T-cell (primary cell): Measurements from ENCODE around the gene TOB1. TPM values are rescaled to one million over a fixed set of nuclear protein-coding genes. Genes with fewer than 3 reads are reported as not detected.
A peak's percentile ranks its signal among the peaks of the same experiment; 100 is the strongest.

Experiments
- ATAC-seq, 4 experiments: fragments of 200-7000 bp in 3 of 4; fragments of 150-1000 bp in 1 of 4; cut with Tn5 transposase; replicated peaks in 1 of 4; 1 replicate in 3 of 4; 2 replicates in 1 of 4; pipeline ENCODE4 v1.10.0; 2021; ENCODE audit warnings: moderate library complexity in 3 of 4, mild to moderate bottlenecking in 2 of 4, moderate number of reproducible peaks in 1 of 4
- CTCF ChIA-PET, 2 donors: fragments of 300-600 bp; sonication (Branson Sonifier 250); formaldehyde crosslinking; loops; one replicate each; lab custom pipeline; 2022; ENCODE audit warnings: antibody characterized with exemption in 2 of 2; lab: Charles Lee
- POLR2A ChIA-PET, 2 donors: fragments of 300-600 bp; sonication (Branson Sonifier 250); formaldehyde crosslinking; loops; one replicate each; lab custom pipeline; 2022; ENCODE audit warnings: antibody characterized with exemption in 2 of 2; lab: Charles Lee
- DNase-seq, 35 experiments: peaks; one replicate each; pipeline versions ENCODE4 v3.0.0 to v3.0.0-alpha.2; 2013 to 2023
- H3K27ac ChIP-seq: one replicate; pipeline ENCODE4 v1.5.1; 2013; ENCODE audit warnings: low read length
- H3K27me3 ChIP-seq, 2 experiments: replicated peaks in 1 of 2; 1 replicate in 1 of 2; 2 replicates in 1 of 2; pipeline versions ENCODE4 v1.6.1 to v1.7.0; 2013; ENCODE audit warnings: low read length in 1 of 2, mixed read lengths in 1 of 2; ENCODE audit not compliant: control insufficient read depth in 2 of 2, insufficient read depth in 2 of 2; ENCODE audit errors: extremely low read depth in 1 of 2
- H3K36me3 ChIP-seq, 2 donors: 1 replicate in 1 of 2; 2 replicates in 1 of 2; pipeline versions ENCODE4 v1.6.1 to v1.7.0; 2013; ENCODE audit warnings: low read length in 1 of 2; ENCODE audit not compliant: control insufficient read depth in 2 of 2, insufficient read depth in 1 of 2; ENCODE audit errors: extremely low read depth in 1 of 2
- H3K4me1 ChIP-seq, 2 experiments: 1 replicate in 1 of 2; 2 replicates in 1 of 2; pipeline versions ENCODE4 v1.6.1 to v1.7.0; 2013; ENCODE audit warnings: low read length in 2 of 2, mixed read lengths in 1 of 2; ENCODE audit not compliant: insufficient read depth in 2 of 2, control insufficient read depth in 1 of 2; ENCODE audit errors: extremely low read depth in 1 of 2
- H3K4me3 ChIP-seq, 2 donors: 1 replicate in 1 of 2; 2 replicates in 1 of 2; pipeline versions ENCODE4 v1.5.1 to v1.7.0; 2013; ENCODE audit warnings: mild to moderate bottlenecking in 2 of 2, low read length in 1 of 2, moderate library complexity in 1 of 2; ENCODE audit not compliant: control insufficient read depth in 1 of 2; ENCODE audit errors: extremely low read depth in 1 of 2
- H3K9me3 ChIP-seq: 2 replicates; pipeline ENCODE4 v1.7.0; 2013
- H3K27ac Mint-ChIP-seq, 2 donors: one replicate each; pipeline ENCODE4 v1.8.0; 2020 to 2021; ENCODE audit warnings: mild to moderate bottlenecking in 2 of 2, mixed read lengths in 2 of 2
- H3K27me3 Mint-ChIP-seq, 2 donors: one replicate each; pipeline ENCODE4 v1.8.0; 2021 to 2022; ENCODE audit warnings: mixed read lengths in 2 of 2
- H3K36me3 Mint-ChIP-seq: one replicate; pipeline ENCODE4 v1.8.0; 2021; ENCODE audit warnings: mixed read lengths
- H3K4me1 Mint-ChIP-seq, 3 donors: one replicate each; pipeline ENCODE4 v1.8.0; 2020 to 2022; ENCODE audit warnings: mixed read lengths in 3 of 3, mild to moderate bottlenecking in 1 of 3
- H3K4me3 Mint-ChIP-seq, 3 donors: one replicate each; pipeline ENCODE4 v1.8.0; 2020 to 2022; ENCODE audit warnings: mild to moderate bottlenecking in 3 of 3, mixed read lengths in 3 of 3, moderate library complexity in 3 of 3
- H3K9me3 Mint-ChIP-seq, 3 donors: one replicate each; pipeline ENCODE4 v1.8.0; 2020 to 2022; ENCODE audit warnings: mixed read lengths in 3 of 3
- WGBS: methylation state at CpG from one replicate; pipeline ENCODE4 v1.1.5; 2013; ENCODE audit warnings: missing lambda C conversion rate; ENCODE audit not compliant: insufficient coverage; 5-methylcytosine and 5-hydroxymethylcytosine counted together
- total RNA-seq, 35 experiments: library from RNA in 6 of 35; stranded (reverse) in 6 of 35; fragments of 120-200 nt in 1 of 35; gene quantifications; one replicate each; pipeline versions ENCODE4 v1.2.1 to v1.2.4 and lab custom pipeline; 2013 to 2026

TOB1 gene
- total RNA-seq, 5 donors from 2014 or later (not counting 1 experiment from before 2014, with no cell fraction given): 75.4 to 310 (median 92.6) TPM

- Mint-ChIP-seq H3K9me3 (no peaks in the 10 kb centered on the region), H3K27me3 (peaks cover 9 to 17% of the 10 kb centered on the region in 2 donors), H3K4me1 (peaks cover 0 to 6% (median 2%) of the 10 kb centered on the region in 3 donors), H3K27ac (no peak overlapping the region), H3K4me3 (peak overlapping the region in 1 of 3 donors; percentile 6), H3K36me3 (no peaks in the 10 kb centered on the region)
- WGBS: 24% methylated on average over 15 of the region's 27 CpGs
- peak; percentile 61 to 85 (median 72) for ATAC-seq
- ChIA-PET POLR2A (interaction anchor here in 1 of 2 donors (0.5 kb wide), 1 partner anchor 412 kb away, joined by 3 read pairs; no protein-coding TSS in a partner anchor), CTCF (interaction anchor here (1.1 to 1.8 kb wide), 2 partner anchors 139 to 140 kb away, joined by 3 to 4 read pairs; no protein-coding TSS in a partner anchor)
- Histone ChIP-seq H3K4me3 (peak overlapping the region; percentile 17 to 26), H3K9me3 (no peaks in the 10 kb centered on the region), H3K27me3 (peaks cover 0 to 23% of the 10 kb centered on the region in 2 experiments), H3K27ac (no peak overlapping the region), H3K36me3 (no peaks in the 10 kb centered on the region), H3K4me1 (peaks cover 0 to 6% of the 10 kb centered on the region in 2 experiments)
- peak in 31 of 35 experiments; percentile 9 to 74 (median 46) for DNase-seq
Observed at GRCh38 chr17:50816771-50817751, 49.1 kb downstream of the TOB1 start.

DNA sequence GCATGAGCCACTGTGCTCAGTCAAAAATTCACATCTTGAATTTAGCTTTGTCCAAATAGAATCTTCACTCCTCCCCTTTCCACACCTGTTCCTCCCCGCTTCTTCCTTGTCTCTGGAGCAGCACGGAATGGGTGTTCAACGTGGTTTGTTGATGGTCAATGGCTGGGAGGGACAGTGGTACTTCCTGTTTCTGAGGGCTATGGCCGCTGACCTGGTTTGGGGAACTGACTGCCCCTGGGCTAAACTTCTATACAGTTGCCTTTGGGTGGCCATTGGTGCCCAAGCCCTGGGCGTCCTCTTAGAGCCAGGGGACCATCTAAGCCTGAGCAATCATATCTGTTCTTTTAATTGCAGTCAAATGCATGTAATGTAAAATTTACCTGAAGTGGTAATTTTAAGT is 49.9 kb downstream of the TOB1 start:
- H3K27ac ChIP-seq: no peak overlapping the region
- peaks cover 0 to 23% of the 10 kb centered on the region in 2 experiments for H3K27me3 ChIP-seq
- peaks cover 0 to 6% of the 10 kb centered on the region in 2 experiments for H3K4me1 ChIP-seq
- ATAC-seq: no peak
- DNase-seq: no peak
- 48% methylated on average over 4 of the region's 5 CpGs for WGBS
- no peaks in the 10 kb centered on the region for H3K9me3 ChIP-seq
- no peak overlapping the region for H3K4me3 ChIP-seq
- H3K36me3 ChIP-seq: no peaks in the 10 kb centered on the region
- ChIA-PET CTCF (interaction anchor here (0.7 to 1.8 kb wide), 3 partner anchors 135 to 141 kb away, joined by 3 to 5 read pairs (median 4); no protein-coding TSS in a partner anchor), POLR2A (no interaction called here)
- no peaks in the 10 kb centered on the region for H3K9me3 Mint-ChIP-seq
- H3K36me3 Mint-ChIP-seq: no peaks in the 10 kb centered on the region
- H3K4me1 Mint-ChIP-seq: peaks cover 0 to 6% (median 2%) of the 10 kb centered on the region in 3 donors
- H3K4me3 Mint-ChIP-seq: no peak overlapping the region
- peaks cover 9 to 14% of the 10 kb centered on the region in 2 donors for H3K27me3 Mint-ChIP-seq
- H3K27ac Mint-ChIP-seq: no peak overlapping the region

DNA sequence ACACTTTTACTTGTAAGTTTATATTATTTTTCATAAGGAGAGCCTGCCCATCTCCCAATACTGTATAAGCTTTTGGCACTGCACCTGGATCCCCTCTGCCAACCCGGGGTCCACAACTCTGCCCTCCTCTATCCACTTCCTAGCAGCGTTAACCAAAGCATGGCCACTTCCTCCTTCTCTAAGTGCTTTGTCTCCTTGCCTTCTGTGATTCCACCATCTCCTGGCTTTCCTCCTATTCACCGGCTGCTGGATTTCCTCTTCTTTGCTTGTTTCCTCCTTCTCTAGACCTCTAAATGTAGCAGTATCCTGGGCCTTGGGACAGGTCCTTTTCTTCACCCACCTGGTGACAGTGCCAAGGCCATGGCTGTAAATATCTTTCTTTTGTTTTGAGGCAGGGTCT is 50.8 kb downstream of the TOB1 start:
- CTCF ChIA-PET: interaction anchor here in 1 of 2 donors (0.5 kb wide), 1 partner anchor 190 kb away, joined by 4 read pairs; no protein-coding TSS in a partner anchor
- Histone ChIP-seq H3K36me3 (no peaks in the 10 kb centered on the region), H3K27ac (no peak overlapping the region), H3K4me3 (no peak overlapping the region), H3K9me3 (no peaks in the 10 kb centered on the region), H3K27me3 (peaks cover 0 to 23% of the 10 kb centered on the region in 2 experiments), H3K4me1 (peaks cover 0 to 6% of the 10 kb centered on the region in 2 experiments)
- peaks cover 0 to 6% (median 2%) of the 10 kb centered on the region in 3 donors for H3K4me1 Mint-ChIP-seq
- no peaks in the 10 kb centered on the region for H3K36me3 Mint-ChIP-seq
- POLR2A ChIA-PET: no interaction called here
- 17% methylated on average over 3 of the region's 3 CpGs for WGBS
- H3K9me3 Mint-ChIP-seq: no peaks in the 10 kb centered on the region
- H3K27ac Mint-ChIP-seq: no peak overlapping the region
- ATAC-seq: no peak
- no peak overlapping the region for H3K4me3 Mint-ChIP-seq
- peaks cover 9 to 14% of the 10 kb centered on the region in 2 donors for H3K27me3 Mint-ChIP-seq
- no peak for DNase-seq

DNA sequence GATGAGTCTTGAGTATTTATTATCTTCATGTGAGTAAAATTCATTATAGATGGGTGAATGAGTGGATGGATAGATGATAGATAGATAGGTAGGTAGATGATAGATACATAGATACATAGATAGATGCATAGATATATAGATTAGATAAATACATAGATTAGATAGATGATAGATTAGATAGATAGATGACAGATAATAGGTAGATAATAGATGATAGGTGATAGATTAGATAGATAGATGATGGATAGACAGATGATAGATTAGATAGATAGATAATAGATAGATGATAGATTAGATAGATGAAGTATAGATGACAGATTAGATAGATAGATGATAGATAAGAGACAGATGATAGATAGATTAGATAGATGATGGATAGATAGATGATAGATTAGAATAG is 52.6 kb downstream of the TOB1 start:
- Histone ChIP-seq H3K4me3 (no peak overlapping the region), H3K9me3 (no peaks in the 10 kb centered on the region), H3K4me1 (peaks cover 0 to 6% of the 10 kb centered on the region in 2 experiments), H3K27ac (no peak overlapping the region), H3K27me3 (peaks cover 0 to 23% of the 10 kb centered on the region in 2 experiments), H3K36me3 (no peaks in the 10 kb centered on the region)
- peaks cover 9 to 14% of the 10 kb centered on the region in 2 donors for H3K27me3 Mint-ChIP-seq
- no peaks in the 10 kb centered on the region for H3K9me3 Mint-ChIP-seq
- ATAC-seq (no peak), DNase-seq (no peak)
- no peak overlapping the region for H3K27ac Mint-ChIP-seq
- H3K36me3 Mint-ChIP-seq: no peaks in the 10 kb centered on the region
- H3K4me3 Mint-ChIP-seq: no peak overlapping the region
- H3K4me1 Mint-ChIP-seq: peaks cover 0 to 6% (median 0%) of the 10 kb centered on the region in 3 donors
- ChIA-PET POLR2A (no interaction called here), CTCF (no interaction called here)

Other genes starting within 250 kb of the TOB1 start
- 1 to 10 TPM in 3 of 5 donors, under 1 TPM in 1, not detected in 1; 0.75 to 2.2 (median 1.5) TPM for gene ABCC3, start 231.5 kb downstream of the TOB1 start, total RNA-seq
- gene ANKRD40, start 158.4 kb downstream of the TOB1 start, total RNA-seq: 10 to 100 TPM; 30.3 to 37.6 (median 34.5) TPM
- gene LUC7L3, start 146.8 kb downstream of the TOB1 start, total RNA-seq: 100 to 1,000 TPM; 126 to 273 (median 232) TPM
- gene ANKRD40CL, start 98.8 kb downstream of the TOB1 start, total RNA-seq: not detected
- gene WFIKKN2, start 30.8 kb downstream of the TOB1 start, total RNA-seq: not detected